Fibroblast of pulmonary artery (primary cell): ENCODE results near the gene RAB37.

Experiments used
- DNase-seq: peaks from one replicate; pipeline ENCODE4 v3.0.0-alpha.2; 2010; ENCODE audit warnings: low read depth
- H3K4me3 ChIP-seq: replicated peaks from 2 replicates; pipeline ENCODE4 v1.5.1; 2011; ENCODE audit warnings: low read depth, mild to moderate bottlenecking, control low read depth, low read length, moderate library complexity
- CTCF ChIP-seq: IDR thresholded peaks from 2 replicates; pipeline ENCODE4 v1.5.1; 2011; ENCODE audit warnings: mild to moderate bottlenecking, control low read depth, low read length, inconsistent platforms; ENCODE audit errors: missing control alignments

The RAB37 gene

GRCh38 chr17:74748529-74749278 lies 11.6 kb downstream of the RAB37 start, which contains the start of gene NHERF1:
Gene NHERF1, plus strand, starts transcription at chr17:74748628. Its CDS starts 219 bp downstream, at chr17:74748847.
- peak; percentile 87 for DNase-seq
- H3K4me3 ChIP-seq = peak within 1 kb of the TSS; percentile 73
- TF ChIP-seq CTCF = no peak

- H3K4me3 ChIP-seq = peak overlapping the region; percentile 73
- no peak for DNase-seq
- TF ChIP-seq CTCF = no peak
Measured at GRCh38 chr17:74749279-74750038, 12.4 kb downstream of the RAB37 start.

GRCh38 chr17:74750039-74750326 lies 12.9 kb downstream of the RAB37 start:
- DNase-seq = no peak
- no peak for TF ChIP-seq CTCF
- peak overlapping the region; percentile 73 for H3K4me3 ChIP-seq

GRCh38 chr17:74750327-74751069 lies 13.4 kb downstream of the RAB37 start:
- no peak for DNase-seq
- TF ChIP-seq CTCF = no peak
- peak overlapping the region; percentile 73 for H3K4me3 ChIP-seq

- TF ChIP-seq CTCF = no peak
- DNase-seq = no peak
- H3K4me3 ChIP-seq = no peak overlapping the region
Measured at GRCh38 chr17:74752415-74752814, 15.4 kb downstream of the RAB37 start.

- H3K4me3 ChIP-seq = no peak overlapping the region
- DNase-seq = no peak
Measured at GRCh38 chr17:74752822-74753401, 15.9 kb downstream of the RAB37 start.

More at GRCh38 chr17:74752822-74753401, 15.9 kb downstream of the RAB37 start:
- no peak for TF ChIP-seq CTCF
